Naive B cell (primary cell): ENCODE measurements around the gene CD300E. TPM values are rescaled to one million over a fixed set of nuclear protein-coding genes. Genes with fewer than 3 reads are reported as not detected.

Source experiments
- ATAC-seq, 2 donors: fragments of 150-1000 bp; cut with Tn5 transposase; 2 replicates each; pipeline ENCODE4 v1.10.0; 2021; ENCODE audit warnings: low read depth in 2 of 2, mild to moderate bottlenecking in 2 of 2, moderate library complexity in 2 of 2
- DNase-seq: peaks from one replicate; pipeline ENCODE4 v3.0.0; 2022
- H3K27ac Mint-ChIP-seq, 6 donors: one replicate each; pipeline ENCODE4 v1.8.0; 2020 to 2022; ENCODE audit warnings: mild to moderate bottlenecking in 6 of 6, mixed read lengths in 6 of 6, moderate library complexity in 5 of 6, inconsistent platforms in 2 of 6
- H3K27me3 Mint-ChIP-seq, 3 donors: one replicate each; pipeline ENCODE4 v1.8.0; 2021 to 2022; ENCODE audit warnings: mixed read lengths in 3 of 3, mild to moderate bottlenecking in 1 of 3
- H3K36me3 Mint-ChIP-seq, 2 donors: one replicate each; pipeline ENCODE4 v1.8.0; 2020 to 2022; ENCODE audit warnings: mixed read lengths in 2 of 2, inconsistent platforms in 1 of 2, mild to moderate bottlenecking in 1 of 2
- H3K4me1 Mint-ChIP-seq, 3 donors: one replicate each; pipeline ENCODE4 v1.8.0; 2020 to 2022; ENCODE audit warnings: mixed read lengths in 3 of 3, inconsistent platforms in 1 of 3, mild to moderate bottlenecking in 1 of 3, moderate library complexity in 1 of 3
- H3K4me3 Mint-ChIP-seq, 8 donors: one replicate each; pipeline ENCODE4 v1.8.0; 2020 to 2022; ENCODE audit warnings: mild to moderate bottlenecking in 8 of 8, mixed read lengths in 8 of 8, moderate library complexity in 8 of 8, inconsistent platforms in 2 of 8
- H3K9me3 Mint-ChIP-seq, 7 donors: one replicate each; pipeline ENCODE4 v1.8.0; 2020 to 2022; ENCODE audit warnings: mixed read lengths in 7 of 7, mild to moderate bottlenecking in 5 of 7, inconsistent platforms in 2 of 7, moderate library complexity in 1 of 7
- polyA plus RNA-seq, 6 donors: library from polyadenylated mRNA; unstranded; fragments of 300-500 nt; fragmentation: Illumina TruSeq; gene quantifications; one replicate each; pipeline ENCODE4 v1.2.3, GENCODE V29; 2021; ENCODE audit warnings: low read depth in 6 of 6

CD300E gene
- polyA plus RNA-seq, 6 donors from 2014 or later, result 0.06 to 0.69 (median 0.18) TPM; not detected in 3

DNA sequence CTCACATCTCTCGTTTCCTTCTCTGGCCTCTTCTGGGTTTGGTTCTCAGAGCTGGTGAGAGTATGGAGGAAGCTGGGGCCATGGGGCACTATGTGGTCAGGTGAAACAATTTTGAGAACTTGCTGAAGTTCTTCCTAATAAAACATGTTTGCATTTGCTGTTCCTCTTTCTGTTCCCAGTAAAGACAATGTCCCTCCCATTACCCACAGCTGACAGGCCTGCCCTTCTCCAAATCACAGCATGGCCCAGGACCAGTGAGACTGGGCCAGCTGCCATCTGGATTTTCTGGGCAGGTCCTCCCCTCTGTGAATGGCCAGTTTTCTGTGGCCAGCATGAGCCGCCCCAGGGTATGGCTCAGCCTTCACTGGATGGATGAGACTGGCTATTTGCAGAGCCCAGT lies 56.1 kb downstream of the CD300E start, which contains the start of gene CD300H:
TSS of gene CD300H (minus strand) at position 113 of the 400 bp plus-strand sequence.
- ATAC-seq (no peak), DNase-seq (no peak)
- peaks cover 13 to 39% (median 16%) of the 10 kb centered on the region in 3 donors for H3K4me1 Mint-ChIP-seq
- H3K36me3 Mint-ChIP-seq, result peaks cover 0 to 16% of the 10 kb centered on the region in 2 donors
- H3K27me3 Mint-ChIP-seq, result peaks cover 26 to 62% (median 61%) of the 10 kb centered on the region in 3 donors
- peak within 1 kb of the TSS in 3 of 8 donors; percentile 54 to 65 (median 61) for H3K4me3 Mint-ChIP-seq
- H3K9me3 Mint-ChIP-seq, result peaks cover 0 to 8% (median 0%) of the 10 kb centered on the region in 7 donors
- peak within 1 kb of the TSS in 1 of 6 donors; percentile 15 for H3K27ac Mint-ChIP-seq

DNA sequence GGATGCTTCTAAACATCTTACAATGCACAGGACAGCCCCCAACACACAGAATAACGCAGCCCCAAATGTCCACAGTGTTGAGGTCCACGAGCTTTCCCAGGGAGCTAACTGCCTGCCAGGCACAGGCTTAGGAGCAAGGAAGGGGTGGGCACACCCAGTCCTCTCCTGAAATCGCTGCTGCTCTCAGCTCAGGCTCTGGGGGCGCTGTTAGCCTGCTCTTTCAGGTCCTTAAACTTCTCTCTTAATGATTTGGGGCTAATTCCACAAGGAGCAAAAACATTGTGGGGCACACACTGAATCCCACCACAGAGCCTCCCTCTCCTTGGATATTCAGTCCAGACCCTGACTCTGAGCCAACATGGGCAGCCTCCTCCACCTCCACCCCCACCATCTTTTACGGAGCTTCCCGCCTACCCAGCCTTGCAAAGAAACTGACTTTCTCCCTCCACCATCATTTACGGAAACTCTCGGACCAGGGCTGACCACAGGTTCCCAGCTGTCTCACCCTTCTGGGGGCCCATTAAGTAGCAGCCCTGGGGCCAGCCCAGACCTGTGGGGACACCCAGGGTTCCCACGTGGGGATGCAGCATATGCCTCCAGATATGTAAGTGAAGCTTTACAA lies 57.3 kb downstream of the CD300E start:
- peak overlapping the region in 1 of 8 donors; percentile 61 for H3K4me3 Mint-ChIP-seq
- H3K27me3 Mint-ChIP-seq, result peaks cover 26 to 72% (median 67%) of the 10 kb centered on the region in 3 donors
- ATAC-seq, result peak in 1 of 2 donors; percentile 58

DNA sequence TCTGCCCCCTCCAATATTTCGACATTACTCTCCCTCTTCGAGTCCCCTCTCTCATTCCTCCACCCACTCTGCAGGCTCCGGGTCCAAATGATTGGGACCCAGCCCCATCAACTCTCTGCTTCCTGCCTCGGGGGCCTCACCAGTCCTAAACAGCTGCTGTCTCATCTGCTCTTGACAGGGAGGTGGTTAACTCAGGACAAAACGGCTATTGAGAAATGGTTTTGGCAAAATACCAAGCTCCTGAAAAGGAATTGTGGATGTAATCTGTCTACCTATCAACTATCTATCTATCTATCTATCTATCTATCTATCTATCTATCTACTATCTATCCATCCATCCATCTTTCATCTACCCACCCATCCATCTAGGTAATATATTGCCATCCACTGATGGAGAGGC lies 58.4 kb downstream of the CD300E start:
- Mint-ChIP-seq H3K27ac (peak overlapping the region in 1 of 6 donors; percentile 86), H3K9me3 (peaks cover 0 to 8% (median 0%) of the 10 kb centered on the region in 7 donors)

More for the DNA sequence above, 57.3 kb downstream of the CD300E start:
- H3K27ac Mint-ChIP-seq, result no peak overlapping the region
- DNase-seq, result peak; percentile 30
- peaks cover 0 to 16% of the 10 kb centered on the region in 2 donors for H3K36me3 Mint-ChIP-seq
- H3K4me1 Mint-ChIP-seq, result peaks cover 13 to 48% (median 27%) of the 10 kb centered on the region in 3 donors
- H3K9me3 Mint-ChIP-seq, result peaks cover 0 to 8% (median 0%) of the 10 kb centered on the region in 7 donors

DNA sequence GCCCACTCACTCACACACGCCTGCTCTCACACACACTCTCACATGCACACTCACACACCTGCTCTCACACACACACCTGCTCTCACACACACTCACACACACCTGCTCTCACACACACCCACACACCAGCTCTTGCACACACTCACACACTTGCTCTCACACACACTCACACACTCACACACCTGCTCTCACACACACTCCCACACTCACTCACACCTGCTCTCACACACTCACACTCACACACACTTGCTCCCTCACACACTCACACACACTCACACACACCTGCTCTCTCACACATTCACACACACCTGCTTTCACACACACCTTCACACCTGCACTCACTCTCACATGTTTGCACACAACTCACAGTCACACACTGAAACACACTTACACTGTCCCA lies 60.2 kb downstream of the CD300E start:
- H3K4me3 Mint-ChIP-seq, result no peak overlapping the region
- H3K27ac Mint-ChIP-seq, result no peak overlapping the region
- H3K27me3 Mint-ChIP-seq, result peaks cover 10 to 65% (median 45%) of the 10 kb centered on the region in 3 donors
- ATAC-seq (no peak), DNase-seq (no peak)
- H3K36me3 Mint-ChIP-seq, result peaks cover 7 to 8% of the 10 kb centered on the region in 2 donors
- H3K4me1 Mint-ChIP-seq, result peaks cover 7 to 50% (median 32%) of the 10 kb centered on the region in 3 donors
- peaks cover 0 to 11% (median 3%) of the 10 kb centered on the region in 7 donors for H3K9me3 Mint-ChIP-seq

More for the DNA sequence above, 58.4 kb downstream of the CD300E start:
- Mint-ChIP-seq H3K36me3 (peaks cover 0 to 16% of the 10 kb centered on the region in 2 donors), H3K4me1 (peaks cover 13 to 50% (median 30%) of the 10 kb centered on the region in 3 donors), H3K27me3 (peaks cover 21 to 69% (median 60%) of the 10 kb centered on the region in 3 donors), H3K4me3 (no peak overlapping the region)
- ATAC-seq (no peak), DNase-seq (no peak)

DNA sequence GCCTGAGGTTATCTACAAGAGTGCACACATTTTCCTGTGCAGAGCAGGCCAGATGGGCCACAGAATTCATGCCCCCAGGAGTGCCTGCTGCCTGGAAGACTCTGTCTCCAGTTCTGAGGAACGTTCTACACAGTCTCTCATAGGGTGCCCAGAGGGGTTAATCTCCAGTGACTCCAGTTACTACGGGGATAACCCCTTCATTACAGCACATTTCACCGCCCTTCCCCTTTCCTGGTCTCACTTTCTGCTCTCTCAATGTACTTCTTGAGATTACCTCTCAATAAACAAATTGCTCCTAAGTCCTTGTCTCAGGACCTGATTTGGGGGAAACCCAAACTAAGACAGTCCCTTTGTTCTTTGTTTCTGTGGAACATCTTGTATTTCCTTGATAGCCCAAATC lies 62.0 kb downstream of the CD300E start:
- H3K4me1 Mint-ChIP-seq, result peaks cover 0 to 46% (median 36%) of the 10 kb centered on the region in 3 donors
- ATAC-seq (peak in 1 of 2 donors; percentile 53), DNase-seq (no peak)
- H3K4me3 Mint-ChIP-seq, result peak overlapping the region in 3 of 8 donors; percentile 7 to 17 (median 13)
- H3K9me3 Mint-ChIP-seq, result peaks cover 0 to 21% (median 5%) of the 10 kb centered on the region in 7 donors
- peaks cover 3 to 53% (median 33%) of the 10 kb centered on the region in 3 donors for H3K27me3 Mint-ChIP-seq
- peak overlapping the region in 2 of 6 donors; percentile 5 to 77 for H3K27ac Mint-ChIP-seq
- peaks cover 7 to 9% of the 10 kb centered on the region in 2 donors for H3K36me3 Mint-ChIP-seq

Other genes starting within 250 kb of the CD300E start
- under 1 TPM in 2 of 6 donors, not detected in 4; 0.20 to 0.48 TPM for gene GPRC5C, start 191.7 kb downstream of the CD300E start, polyA plus RNA-seq
- gene CD300A, start 157.1 kb downstream of the CD300E start, polyA plus RNA-seq, result 1 to 10 TPM in 5 of 6 donors, not detected in 1; 1.2 to 2.3 (median 1.6) TPM
- under 1 TPM in 3 of 6 donors, not detected in 3; 0.14 to 0.60 (median 0.24) TPM for gene CD300LB, start 92.3 kb downstream of the CD300E start, polyA plus RNA-seq
- 1 to 10 TPM in 1 of 6 donors, under 1 TPM in 4, not detected in 1; 0.20 to 1.5 (median 0.25) TPM for gene CD300C, start 77.6 kb downstream of the CD300E start, polyA plus RNA-seq
- gene CD300H, start 56.2 kb downstream of the CD300E start, polyA plus RNA-seq, result 1 to 10 TPM in 1 of 6 donors, under 1 TPM in 1, not detected in 4; 0.94 to 1.1 TPM
- not detected for gene CD300LD, start 31.5 kb downstream of the CD300E start, polyA plus RNA-seq
- 1 to 10 TPM in 2 of 6 donors, under 1 TPM in 4; 0.22 to 3.2 (median 0.43) TPM for gene CD300LF, start 89.2 kb upstream of the CD300E start, polyA plus RNA-seq
- gene RAB37, start 113.5 kb upstream of the CD300E start, polyA plus RNA-seq, result 10 to 100 TPM; 49.2 to 85.5 (median 56.4) TPM
- 100 to 1,000 TPM in 3 of 6 donors, 10 to 100 TPM in 3; 66.4 to 122 (median 95.9) TPM for gene NHERF1, start 124.9 kb upstream of the CD300E start, polyA plus RNA-seq
- gene NAT9, start 152.6 kb upstream of the CD300E start, polyA plus RNA-seq, result 10 to 100 TPM in 5 of 6 donors, 1 to 10 TPM in 1; 9.6 to 29.0 (median 15.6) TPM
- gene GRIN2C, start 236.1 kb upstream of the CD300E start, polyA plus RNA-seq, result under 1 TPM in 2 of 6 donors, not detected in 4; 0.04 to 0.05 TPM
- gene FDXR, start 249.3 kb upstream of the CD300E start, polyA plus RNA-seq, result 1 to 10 TPM in 5 of 6 donors, not detected in 1; 1.2 to 6.1 (median 3.9) TPM